ENCODE results near the gene SART3.
"Not testable (repeated sequence)": the region's sequence is repeated elsewhere in the genome, so short reads cannot be mapped to it uniquely, and the experiment has no call there.

DNA sequence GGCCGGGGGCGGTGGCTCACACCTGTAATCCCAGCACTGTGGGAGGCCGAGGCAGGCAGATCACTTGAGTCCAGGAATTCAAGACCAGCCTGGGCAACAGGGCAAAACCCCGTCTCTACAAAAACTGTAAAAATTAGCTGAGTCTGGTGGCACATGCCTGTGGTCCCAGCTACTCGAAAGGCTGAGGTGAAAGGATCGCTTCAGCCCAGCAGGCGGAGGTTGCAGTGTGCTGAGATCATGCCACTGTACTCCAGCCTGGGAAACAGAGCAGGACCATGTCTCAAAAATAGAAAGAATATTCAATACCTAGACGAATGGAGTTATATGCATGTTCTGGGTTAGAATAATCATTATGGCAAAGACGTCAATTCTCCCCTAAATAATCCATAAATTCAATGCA is 5.6 kb downstream of the SART3 start:
- TF ChIP-seq, protein P1, sequence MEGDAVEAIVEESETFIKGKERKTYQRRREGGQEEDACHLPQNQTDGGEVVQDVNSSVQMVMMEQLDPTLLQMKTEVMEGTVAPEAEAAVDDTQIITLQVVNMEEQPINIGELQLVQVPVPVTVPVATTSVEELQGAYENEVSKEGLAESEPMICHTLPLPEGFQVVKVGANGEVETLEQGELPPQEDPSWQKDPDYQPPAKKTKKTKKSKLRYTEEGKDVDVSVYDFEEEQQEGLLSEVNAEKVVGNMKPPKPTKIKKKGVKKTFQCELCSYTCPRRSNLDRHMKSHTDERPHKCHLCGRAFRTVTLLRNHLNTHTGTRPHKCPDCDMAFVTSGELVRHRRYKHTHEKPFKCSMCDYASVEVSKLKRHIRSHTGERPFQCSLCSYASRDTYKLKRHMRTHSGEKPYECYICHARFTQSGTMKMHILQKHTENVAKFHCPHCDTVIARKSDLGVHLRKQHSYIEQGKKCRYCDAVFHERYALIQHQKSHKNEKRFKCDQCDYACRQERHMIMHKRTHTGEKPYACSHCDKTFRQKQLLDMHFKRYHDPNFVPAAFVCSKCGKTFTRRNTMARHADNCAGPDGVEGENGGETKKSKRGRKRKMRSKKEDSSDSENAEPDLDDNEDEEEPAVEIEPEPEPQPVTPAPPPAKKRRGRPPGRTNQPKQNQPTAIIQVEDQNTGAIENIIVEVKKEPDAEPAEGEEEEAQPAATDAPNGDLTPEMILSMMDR (IDR thresholded peaks at IDR 0.05 in 8 of 11, conservative IDR thresholded peaks at IDR 0.05 in 3 of 11): not testable (repeated sequence)
- not testable (repeated sequence) for TF ChIP-seq POLR2AphosphoS5 (IDR thresholded peaks at IDR 0.05)
